HepG2 (cell line): ENCODE data around the gene IL11RA. TPM values are rescaled to one million over a fixed set of nuclear protein-coding genes. Genes with fewer than 3 reads are reported as not detected.
A peak's percentile ranks its signal among the peaks of the same experiment; 100 is the strongest.

ENCODE experiments used
- ARHGAP35 ChIP-seq: sonication (generic); formaldehyde crosslinking; IDR thresholded peaks from 2 replicates; pipeline ENCODE4 v1.9.0; 2022; ENCODE audit warnings: mild to moderate bottlenecking, inconsistent platforms, moderate library complexity, missing genetic modification reagents, borderline replicate concordance
- DDIT3 ChIP-seq: sonication (generic); formaldehyde crosslinking; IDR thresholded peaks from 2 replicates; pipeline ENCODE4 v1.4.0; 2020; ENCODE audit warnings: mild to moderate bottlenecking, missing genetic modification reagents
- DR1 ChIP-seq: sonication (generic); formaldehyde crosslinking; IDR thresholded peaks from 2 replicates; pipeline ENCODE4 v1.8.0; 2021; ENCODE audit warnings: mild to moderate bottlenecking, missing genetic modification reagents, inconsistent platforms
- FOXJ3 ChIP-seq: sonication (generic); formaldehyde crosslinking; IDR thresholded peaks from 2 replicates; pipeline ENCODE4 v1.4.0; 2020; ENCODE audit warnings: missing genetic modification reagents, mild to moderate bottlenecking, borderline replicate concordance
- HCFC1 ChIP-seq: fragments of 150-350 bp; IDR thresholded peaks from 2 replicates; pipeline ENCODE4 v1.6.1; 2014; ENCODE audit warnings: low read depth, low read length
- MBD4 ChIP-seq: IDR thresholded peaks from 2 replicates; pipeline ENCODE4 v1.6.1; 2012; ENCODE audit warnings: low read length, inconsistent platforms, borderline replicate concordance
- RAD51 ChIP-seq: fragments of 450-650 bp; IDR thresholded peaks from 2 replicates; pipeline ENCODE4 v1.6.1; 2016; ENCODE audit warnings: borderline replicate concordance
- RCOR2 ChIP-seq: IDR thresholded peaks from 2 replicates; pipeline ENCODE4 v1.6.1; 2016; ENCODE audit warnings: missing biosample characterization, missing genetic modification reagents
- TERF1 ChIP-seq: sonication (generic); formaldehyde crosslinking; IDR thresholded peaks from 2 replicates; pipeline ENCODE4 v1.8.0; 2022; ENCODE audit warnings: mild to moderate bottlenecking, missing genetic modification reagents, moderate library complexity
- THAP11 ChIP-seq: IDR thresholded peaks from 2 replicates; pipeline ENCODE4 v1.6.1; 2016; ENCODE audit warnings: missing biosample characterization, missing genetic modification reagents
- TSC22D2 ChIP-seq: sonication (generic); formaldehyde crosslinking; IDR thresholded peaks from 2 replicates; pipeline ENCODE4 v1.5.1; 2020; ENCODE audit warnings: missing genetic modification reagents, mild to moderate bottlenecking, borderline replicate concordance
- USF2 ChIP-seq, 2 experiments: sonication (generic) in 1 of 2; formaldehyde crosslinking in 1 of 2; IDR thresholded peaks; 2 replicates each; pipeline versions ENCODE4 v1.5.1 to v1.6.1; 2011 to 2020; ENCODE audit warnings: borderline replicate concordance in 1 of 2, low read depth in 1 of 2, low read length in 1 of 2, mild to moderate bottlenecking in 1 of 2, missing genetic modification reagents in 1 of 2, moderate library complexity in 1 of 2
- YEATS2 ChIP-seq: sonication (generic); formaldehyde crosslinking; IDR thresholded peaks from 2 replicates; pipeline ENCODE4 v1.4.0; 2020; ENCODE audit warnings: missing genetic modification reagents, borderline replicate concordance
- ZNF124 ChIP-seq: sonication (generic); formaldehyde crosslinking; IDR thresholded peaks from 2 replicates; pipeline ENCODE4 v1.4.0; 2020; ENCODE audit warnings: missing genetic modification reagents
- ZNF136 ChIP-seq: sonication (generic); formaldehyde crosslinking; IDR thresholded peaks from 2 replicates; pipeline ENCODE4 v1.8.1; 2022; ENCODE audit warnings: low read depth, mild to moderate bottlenecking, moderate library complexity, missing genetic modification reagents
- ZNF230 ChIP-seq: sonication (generic); formaldehyde crosslinking; IDR thresholded peaks from 2 replicates; pipeline ENCODE4 v1.4.0; 2020; ENCODE audit warnings: mild to moderate bottlenecking, missing genetic modification reagents
- ZNF451 ChIP-seq: sonication (generic); formaldehyde crosslinking; IDR thresholded peaks from 2 replicates; pipeline ENCODE4 v1.5.0; 2020; ENCODE audit warnings: mild to moderate bottlenecking, missing genetic modification reagents
- ZNF550 ChIP-seq: sonication (generic); formaldehyde crosslinking; IDR thresholded peaks from 2 replicates; pipeline ENCODE4 v1.4.0; 2020; ENCODE audit warnings: mild to moderate bottlenecking, missing genetic modification reagents, borderline replicate concordance
- ZNF574 ChIP-seq: sonication (generic); formaldehyde crosslinking; IDR thresholded peaks from 2 replicates; pipeline ENCODE4 v1.4.0; 2020; ENCODE audit warnings: missing genetic modification reagents
- ZNF678 ChIP-seq: sonication (generic); formaldehyde crosslinking; IDR thresholded peaks from 2 replicates; pipeline ENCODE4 v1.4.0; 2020; ENCODE audit warnings: mild to moderate bottlenecking, missing genetic modification reagents
- ZSCAN22 ChIP-seq: sonication (generic); formaldehyde crosslinking; IDR thresholded peaks from 2 replicates; pipeline ENCODE4 v1.4.0; 2020; ENCODE audit warnings: mild to moderate bottlenecking, missing genetic modification reagents
- polyA plus RNA-seq, 8 experiments: library from polyadenylated mRNA; depleted of rRNA in 3 of 8; stranded (reverse) in 7 of 8; unstranded in 1 of 8; fragments of >200 nt; fragmentation: Illumina TruSeq in 4 of 8; extraction: Trizol in 4 of 8; gene quantifications; 2 replicates each; pipeline versions ENCODE4 v1.2.1 to v1.2.3, GENCODE V29; 2011 to 2016; ENCODE audit warnings: low read depth in 4 of 8, missing spikeins in 1 of 8, mixed read lengths in 1 of 8; ENCODE audit not compliant: insufficient read depth in 1 of 8
- total RNA-seq, 5 experiments: library from RNA; depleted of rRNA; stranded (reverse); fragments of >200 nt; fragmentation: Illumina TruSeq; extraction: Trizol; gene quantifications; 2 replicates each; pipeline ENCODE4 v1.2.3, GENCODE V29; 2016; ENCODE audit warnings: low read depth in 1 of 5

The IL11RA gene
- total and polyA plus RNA-seq, 2 of the 13 experiments (the other 11 are each of a cell fraction or from before 2014, with no cell fraction given), result 2.0 to 4.2 TPM

- TF ChIP-seq ZNF574, result peak; percentile 54
- TF ChIP-seq RCOR2 (CRISPR knock-in tag), result peak; percentile 12; the same call in 1 of the 2 replicates
- TF ChIP-seq ZNF230 (CRISPR knock-in tag), result 0 out of 2 replicates have a peak, but pooled peaks have one; percentile 24
- no peak; the same call in 1 of the 2 replicates for TF ChIP-seq ZNF678
- peak; percentile 14 for TF ChIP-seq ZNF136
- no peak for TF ChIP-seq MBD4
- TF ChIP-seq DDIT3, result no peak
- TF ChIP-seq YEATS2 (CRISPR knock-in tag), result peak; percentile 74
- TF ChIP-seq USF2 (IDR thresholded peaks at IDR 0.05; ENCODE audit: low read depth, low read length), result peak; percentile 92
- peak; percentile 100; the same call in 1 of the 2 replicates for TF ChIP-seq USF2 (CRISPR knock-in tag; IDR thresholded peaks at IDR 0.05; ENCODE audit: borderline replicate concordance)
- TF ChIP-seq RAD51, result peak; percentile 89
- TF ChIP-seq THAP11 (CRISPR knock-in tag), result peak; percentile 66
- no peak for TF ChIP-seq ZNF550 (CRISPR knock-in tag)
- peak; percentile 51; the same call in 1 of the 2 replicates for TF ChIP-seq TSC22D2
- TF ChIP-seq ARHGAP35, result peak; percentile 68; the same call in 1 of the 2 replicates
- peak; percentile 86; the same call in 1 of the 2 replicates for TF ChIP-seq ZNF124
- TF ChIP-seq ZNF451 (CRISPR knock-in tag), result peak; percentile 83
- no peak for TF ChIP-seq HCFC1
- TF ChIP-seq DR1, result peak; percentile 37; the same call in 1 of the 2 replicates
- TF ChIP-seq ZSCAN22 (CRISPR knock-in tag), result no peak
- no peak for TF ChIP-seq TERF1 (CRISPR knock-in tag)
- no peak for TF ChIP-seq FOXJ3
Measured at GRCh38 chr9:34646211-34647083, 5.5 kb upstream of the IL11RA start, which contains the start of gene GALT (continued).
